HG03064 (cell line): ENCODE results near the gene TRIM64C.
"Not testable (repeated sequence)": the region's sequence is repeated elsewhere in the genome, so short reads cannot be mapped to it uniquely, and the experiment has no call there.

Experiments used
- ATAC-seq: cut with Tn5 transposase; IDR thresholded peaks from one replicate; pipeline ENCODE4 v1.9.1; 2021; ENCODE audit warnings: low read depth; ENCODE audit not compliant: unreplicated experiment

The TRIM64C gene

DNA sequence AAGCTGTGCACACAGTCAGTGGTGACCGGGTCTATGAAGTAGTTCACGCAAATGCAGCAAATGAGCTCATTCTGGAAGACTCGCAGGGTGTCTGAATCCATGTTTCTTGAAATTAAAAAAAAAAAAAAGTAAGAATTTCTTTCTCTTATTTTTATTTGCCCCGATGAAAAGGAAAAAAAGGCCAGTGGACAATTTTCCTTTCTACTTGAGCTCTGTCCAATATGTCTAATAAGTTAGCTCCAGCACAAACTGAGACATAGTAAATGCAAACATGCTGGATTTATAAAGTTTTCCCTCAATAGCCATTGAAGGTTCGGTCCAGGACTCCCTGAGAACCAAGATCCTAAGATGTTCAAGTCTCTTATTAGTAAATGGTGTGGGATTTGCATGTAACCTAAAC lies at the start of gene TRIM64C:
TRIM64C (minus strand) TSS at position 101 of the 400 bp plus-strand sequence; CDS start at position 101, 0 bp downstream.
- ATAC-seq, result not testable (repeated sequence)

DNA sequence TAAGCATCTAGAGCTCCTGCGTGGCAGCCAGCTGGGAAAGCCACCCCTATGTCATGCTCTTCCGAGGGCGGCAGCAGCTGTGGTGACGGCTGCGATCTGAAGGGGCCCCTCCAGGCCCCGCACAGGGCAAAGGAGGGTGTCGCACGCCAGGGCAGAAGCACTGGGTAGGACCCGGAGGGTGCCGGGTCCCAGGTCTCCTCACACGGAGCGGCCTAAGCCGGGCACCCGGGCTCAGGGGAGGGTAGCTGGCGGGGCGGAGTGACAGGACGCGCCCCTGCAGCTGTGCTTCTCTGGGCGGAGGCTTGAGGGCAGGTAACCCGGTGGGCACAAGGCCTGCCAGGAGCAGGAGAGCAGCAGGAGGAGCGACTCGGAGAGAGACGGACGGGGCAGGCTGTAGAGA lies 43.4 kb upstream of the TRIM64C start:
- not testable (repeated sequence) for ATAC-seq

DNA sequence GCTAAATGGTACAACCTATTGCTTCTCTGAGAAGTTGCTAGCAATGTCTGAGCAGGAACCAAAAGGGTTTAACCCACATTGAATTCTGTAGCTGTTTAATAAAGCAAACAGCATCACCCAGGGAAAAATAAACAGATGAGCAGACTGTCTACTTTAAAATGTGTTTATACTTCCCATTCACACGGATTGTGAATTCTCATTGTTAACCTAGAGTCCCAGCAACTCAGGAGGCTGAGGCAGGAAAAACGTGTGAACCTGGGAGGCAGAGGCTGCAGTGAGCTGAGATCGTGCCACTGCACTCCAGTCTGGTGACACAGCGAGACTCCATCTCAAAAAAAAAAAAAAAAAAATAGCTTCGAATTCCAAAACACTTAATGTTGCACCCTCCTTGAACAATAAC lies 11.0 kb upstream of the TRIM64C start:
- not testable (repeated sequence) for ATAC-seq

DNA sequence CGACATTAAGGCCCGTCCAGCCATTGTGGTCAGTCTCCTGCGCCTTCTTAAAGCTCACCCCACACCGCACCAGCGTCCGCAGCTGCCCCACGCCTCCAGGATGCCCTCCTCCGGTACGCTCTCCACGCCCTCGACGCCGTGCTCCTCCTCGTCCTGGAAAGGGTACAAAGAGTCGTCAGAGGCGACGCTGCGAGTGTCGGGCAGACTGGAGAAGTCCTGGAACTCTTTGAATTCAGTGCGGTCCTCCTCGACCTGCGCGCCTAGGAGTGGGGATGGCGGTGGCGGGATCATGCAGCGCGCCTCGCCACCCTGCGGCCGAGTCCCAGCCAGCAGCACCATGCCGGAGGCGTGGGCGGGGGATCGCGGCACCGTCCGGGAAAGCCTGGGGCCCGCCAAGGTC lies 9.1 kb downstream of the TRIM64C start:
- ATAC-seq, result not testable (repeated sequence)

GRCh38 chr11:49048229-49048628 lies 10.7 kb downstream of the TRIM64C start:
- not testable (repeated sequence) for ATAC-seq

- ATAC-seq, result not testable (repeated sequence)
Measured at GRCh38 chr11:49028523-49028922, 30.4 kb downstream of the TRIM64C start, which contains the start of gene TRIM49B. Gene TRIM49B (plus strand): TSS chr11:49028823. CDS start chr11:49031600, 2,777 bp downstream.
